Measurements from ENCODE around the gene GOLGA6L24.
"Not testable (repeated sequence)": the region's sequence is repeated elsewhere in the genome, so short reads cannot be mapped to it uniquely, and the experiment has no call there.

DNA sequence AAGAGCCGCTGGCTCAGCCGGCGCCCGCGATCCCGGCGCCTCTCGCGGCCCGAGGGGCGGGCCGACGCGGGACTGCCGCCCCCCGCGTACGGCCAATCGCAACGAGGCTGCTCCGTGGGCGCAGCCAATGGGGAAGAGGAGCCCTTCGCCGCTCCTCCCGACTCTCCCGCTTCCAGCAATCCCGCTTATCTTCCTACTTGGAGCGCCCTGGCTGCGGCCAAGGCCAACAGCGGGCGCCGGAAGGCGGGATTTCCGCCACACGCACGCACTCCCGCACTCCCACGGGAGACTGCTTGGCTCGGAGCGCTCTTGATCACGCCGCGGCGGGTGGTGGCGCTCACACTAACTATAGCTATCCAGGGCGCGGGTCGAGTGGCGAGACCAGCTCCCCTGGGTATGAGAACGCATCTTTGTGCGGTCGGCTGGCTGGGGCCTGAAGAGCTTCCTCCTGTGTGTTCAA, 35.7 kb downstream of the GOLGA6L24 start, which contains the start of gene HERC2:
- TF ChIP-seq, protein P1, sequence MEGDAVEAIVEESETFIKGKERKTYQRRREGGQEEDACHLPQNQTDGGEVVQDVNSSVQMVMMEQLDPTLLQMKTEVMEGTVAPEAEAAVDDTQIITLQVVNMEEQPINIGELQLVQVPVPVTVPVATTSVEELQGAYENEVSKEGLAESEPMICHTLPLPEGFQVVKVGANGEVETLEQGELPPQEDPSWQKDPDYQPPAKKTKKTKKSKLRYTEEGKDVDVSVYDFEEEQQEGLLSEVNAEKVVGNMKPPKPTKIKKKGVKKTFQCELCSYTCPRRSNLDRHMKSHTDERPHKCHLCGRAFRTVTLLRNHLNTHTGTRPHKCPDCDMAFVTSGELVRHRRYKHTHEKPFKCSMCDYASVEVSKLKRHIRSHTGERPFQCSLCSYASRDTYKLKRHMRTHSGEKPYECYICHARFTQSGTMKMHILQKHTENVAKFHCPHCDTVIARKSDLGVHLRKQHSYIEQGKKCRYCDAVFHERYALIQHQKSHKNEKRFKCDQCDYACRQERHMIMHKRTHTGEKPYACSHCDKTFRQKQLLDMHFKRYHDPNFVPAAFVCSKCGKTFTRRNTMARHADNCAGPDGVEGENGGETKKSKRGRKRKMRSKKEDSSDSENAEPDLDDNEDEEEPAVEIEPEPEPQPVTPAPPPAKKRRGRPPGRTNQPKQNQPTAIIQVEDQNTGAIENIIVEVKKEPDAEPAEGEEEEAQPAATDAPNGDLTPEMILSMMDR (IDR thresholded peaks at IDR 0.05; ENCODE audit: low read depth, low read length), result not testable (repeated sequence)
- TF ChIP-seq EZH2phosphoT487 (IDR thresholded peaks at IDR 0.05; ENCODE audit: low read depth), result not testable (repeated sequence)

Measured in OCI-LY3 (cell line).